ENCODE results near the gene LGR5.

DNA sequence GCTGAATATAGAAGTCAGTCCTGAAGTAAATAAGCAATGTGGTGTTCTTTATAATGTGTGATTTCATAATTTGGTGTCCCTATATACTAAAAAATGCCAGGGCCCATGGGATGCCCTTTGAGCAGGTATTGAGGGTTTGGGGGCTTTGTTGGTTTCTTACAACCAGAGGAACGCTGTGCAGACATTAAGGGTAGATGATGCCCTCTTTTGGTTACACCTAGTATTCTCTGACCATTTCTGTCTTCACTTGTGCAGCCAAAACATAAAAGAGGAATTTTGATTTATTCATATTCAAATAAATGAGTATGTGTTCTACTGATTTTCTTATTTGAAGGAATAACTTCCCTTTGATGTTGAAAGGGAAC lies 3.0 kb downstream of the LGR5 start:
- TF ChIP-seq CTCF (IDR thresholded peaks at IDR 0.05) (no peak), POLR2A (IDR thresholded peaks at IDR 0.05) (no peak)

Data from Peyer's patch (tissue), 4 donors.